Measurements from ENCODE around the gene STEAP4.

The STEAP4 gene

DNA sequence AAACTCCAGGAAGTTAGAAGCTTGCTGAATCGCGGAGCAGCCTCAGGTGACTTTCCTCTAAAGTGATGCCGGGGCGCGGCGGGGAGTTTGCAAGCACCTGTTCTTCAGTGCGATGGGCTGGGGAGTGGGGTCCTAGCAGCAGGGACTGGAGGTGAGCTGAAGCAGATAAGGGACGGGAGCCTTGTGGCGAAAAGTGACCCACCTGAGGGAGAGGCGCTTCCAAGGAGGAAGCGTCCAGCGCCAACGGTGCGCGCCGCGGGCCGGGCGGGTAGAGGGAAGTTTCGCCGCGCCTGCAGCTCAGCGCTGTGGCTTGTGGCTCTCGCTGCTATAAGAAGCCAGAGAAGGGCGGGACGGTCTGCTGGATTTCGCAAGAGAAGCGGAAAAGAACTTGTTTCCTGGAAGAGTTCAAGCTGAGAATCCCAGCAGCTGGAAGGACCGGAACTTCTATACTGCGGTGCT lies at the start of gene STEAP4:
Gene STEAP4 (minus strand): TSS at position 305 of the 459 bp plus-strand sequence. CDS start 22,625 bp downstream, outside the sequence.
- DNase-seq, result no peak

DNA sequence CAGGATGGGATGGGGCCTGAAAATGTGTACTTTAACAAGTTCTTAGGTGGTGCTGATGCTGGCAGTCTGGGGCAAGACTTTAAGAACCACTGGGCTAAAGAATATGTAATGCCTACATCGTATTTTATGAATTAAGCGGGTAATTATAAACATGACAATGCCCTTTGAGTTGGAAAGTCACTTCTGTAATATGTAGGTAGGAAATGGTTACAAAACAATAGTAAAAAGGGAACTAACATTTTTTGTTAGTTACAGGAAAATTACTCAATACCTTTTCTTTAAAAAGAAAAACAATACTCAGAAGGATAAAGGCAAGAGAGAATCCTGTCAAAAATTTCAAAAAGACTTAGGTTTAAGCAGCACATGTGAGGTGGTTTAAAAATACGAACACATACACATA lies 48.3 kb upstream of the STEAP4 start:
- no peak for DNase-seq

DNA sequence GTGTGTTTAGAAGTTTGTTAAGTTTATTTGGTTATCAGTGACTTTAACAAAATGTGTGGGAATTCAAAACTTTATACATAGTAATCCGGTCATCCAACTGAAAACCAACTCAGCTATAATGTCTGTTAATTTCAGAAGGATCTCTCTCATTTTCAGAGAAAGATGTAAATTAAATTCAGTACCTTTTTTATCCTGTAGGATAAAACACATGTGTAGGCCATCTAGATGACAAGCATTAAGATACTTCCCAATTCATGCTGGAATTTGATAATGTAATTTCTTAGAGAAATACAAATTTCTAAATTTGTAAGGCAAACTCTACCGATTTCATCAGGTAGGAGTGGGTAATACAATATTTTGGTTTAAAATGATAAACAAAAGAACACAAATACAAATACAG lies 43.4 kb upstream of the STEAP4 start:
- no peak for DNase-seq

DNA sequence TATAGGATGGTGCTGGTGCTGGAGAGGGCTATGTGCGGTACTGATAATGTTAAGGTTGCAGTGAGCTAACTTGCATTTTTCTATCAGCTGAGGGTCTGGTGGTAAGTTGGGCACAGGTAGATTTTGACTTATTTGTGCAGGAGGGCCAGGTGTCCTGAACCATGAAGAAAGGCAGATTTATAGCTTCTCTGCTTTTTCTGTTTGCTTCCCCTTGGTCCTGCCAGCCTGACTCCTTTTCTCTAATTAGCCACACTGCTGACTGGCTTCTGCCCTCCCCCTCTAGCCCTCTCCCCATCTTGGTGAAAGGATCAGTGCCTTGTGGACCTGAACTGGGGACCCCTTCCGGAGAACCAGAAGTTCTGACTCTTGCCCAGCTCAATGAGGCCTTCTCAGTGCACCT lies 40.8 kb upstream of the STEAP4 start:
- DNase-seq, result no peak

DNA sequence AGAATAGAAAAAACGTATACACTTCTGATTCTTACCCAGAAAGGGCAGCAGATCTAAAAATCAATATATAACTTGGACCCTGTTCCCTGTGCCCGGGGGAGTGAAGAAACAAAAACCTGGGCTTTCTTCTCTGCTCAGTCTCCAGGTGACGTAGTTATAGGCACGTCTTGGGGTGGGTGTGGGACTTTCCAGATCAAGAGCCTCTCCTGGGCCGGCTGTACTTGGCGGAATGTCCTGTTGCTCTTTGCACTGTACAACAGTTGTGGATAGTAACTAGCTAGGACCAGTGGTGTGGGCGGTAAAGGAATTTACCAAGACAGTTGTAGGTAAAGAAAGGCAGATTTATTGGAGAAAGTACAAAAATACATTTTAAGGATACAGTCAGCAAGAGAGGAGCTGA lies 40.4 kb upstream of the STEAP4 start:
- DNase-seq, result no peak

DNA sequence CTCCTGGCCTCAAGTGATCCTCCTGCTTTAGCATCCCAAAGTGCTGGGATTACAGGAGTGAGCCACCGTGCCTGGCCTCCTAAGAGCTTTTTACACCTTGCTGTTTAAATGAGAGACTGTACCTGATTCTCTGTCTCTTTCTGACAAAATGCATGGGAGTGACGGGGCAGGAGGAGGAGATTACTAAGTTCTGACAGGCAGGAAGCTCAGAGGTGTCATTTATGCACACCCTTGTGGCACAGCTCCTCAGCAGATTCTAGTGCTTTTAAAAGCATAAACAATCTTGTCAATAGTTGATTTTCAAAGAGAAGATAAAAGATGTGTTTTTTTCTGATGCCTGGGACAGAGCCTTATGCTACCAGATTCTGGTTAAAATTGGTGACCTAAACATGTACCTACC lies 39.7 kb upstream of the STEAP4 start:
- no peak for DNase-seq

DNA sequence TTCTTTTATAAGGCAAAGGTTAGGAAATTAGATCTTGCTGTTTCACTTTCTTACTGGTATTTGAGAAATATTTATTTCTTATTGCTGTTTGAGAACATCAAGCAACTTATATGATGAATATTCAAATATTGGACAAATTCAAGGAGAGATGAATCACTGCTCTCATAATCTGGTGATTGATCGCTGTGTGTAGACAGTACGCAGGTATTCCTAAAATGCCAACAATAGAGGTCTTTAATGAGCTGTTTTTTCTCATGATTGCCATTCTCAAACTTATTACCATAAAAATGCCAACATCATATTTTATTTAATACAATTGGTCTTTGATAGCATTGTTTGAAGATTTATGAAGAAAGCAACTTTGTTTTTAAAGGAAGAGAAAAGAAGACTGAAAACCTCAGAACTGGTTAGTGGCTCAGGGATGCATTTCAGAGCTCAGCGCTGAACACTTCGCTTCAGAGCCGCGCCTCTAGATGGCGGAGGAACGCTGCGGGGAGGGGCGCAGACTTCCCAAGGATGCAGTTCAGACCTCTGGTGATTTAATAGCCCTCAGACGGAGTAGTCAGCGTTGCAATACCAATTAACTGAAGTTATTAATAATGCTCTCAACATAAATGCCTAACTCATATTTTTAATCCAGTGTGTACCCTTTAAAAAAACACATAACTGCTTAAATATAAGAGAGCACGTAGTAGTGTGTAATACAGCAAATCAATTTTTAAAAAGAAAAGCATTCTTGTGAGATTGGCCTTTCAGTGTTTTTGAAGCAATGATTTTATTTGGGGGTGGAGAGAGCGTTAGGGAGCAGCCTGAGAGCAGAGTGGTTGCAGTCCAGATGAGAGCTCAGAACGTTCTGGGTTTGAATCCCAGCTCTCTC lies 38.5 kb upstream of the STEAP4 start:
- no peak for DNase-seq

DNA sequence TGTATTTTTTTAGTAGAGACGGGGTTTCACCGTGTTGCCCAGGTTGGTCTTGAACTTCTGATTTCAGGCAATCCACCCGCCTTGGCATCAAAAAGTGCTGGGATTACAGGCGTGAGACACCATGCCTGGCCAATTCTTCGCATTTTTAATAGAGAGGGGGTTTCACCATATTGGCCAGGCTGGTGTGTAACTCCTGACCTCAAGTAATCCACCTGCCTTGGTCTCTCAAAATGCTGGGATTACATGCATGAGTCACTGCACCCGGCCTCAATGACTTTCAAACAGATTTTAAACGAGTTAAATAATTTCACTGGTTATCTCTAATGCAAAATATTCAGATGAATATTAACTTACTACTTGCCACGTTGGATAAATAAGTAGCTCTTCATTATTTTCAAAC lies 37.6 kb upstream of the STEAP4 start:
- no peak for DNase-seq

DNA sequence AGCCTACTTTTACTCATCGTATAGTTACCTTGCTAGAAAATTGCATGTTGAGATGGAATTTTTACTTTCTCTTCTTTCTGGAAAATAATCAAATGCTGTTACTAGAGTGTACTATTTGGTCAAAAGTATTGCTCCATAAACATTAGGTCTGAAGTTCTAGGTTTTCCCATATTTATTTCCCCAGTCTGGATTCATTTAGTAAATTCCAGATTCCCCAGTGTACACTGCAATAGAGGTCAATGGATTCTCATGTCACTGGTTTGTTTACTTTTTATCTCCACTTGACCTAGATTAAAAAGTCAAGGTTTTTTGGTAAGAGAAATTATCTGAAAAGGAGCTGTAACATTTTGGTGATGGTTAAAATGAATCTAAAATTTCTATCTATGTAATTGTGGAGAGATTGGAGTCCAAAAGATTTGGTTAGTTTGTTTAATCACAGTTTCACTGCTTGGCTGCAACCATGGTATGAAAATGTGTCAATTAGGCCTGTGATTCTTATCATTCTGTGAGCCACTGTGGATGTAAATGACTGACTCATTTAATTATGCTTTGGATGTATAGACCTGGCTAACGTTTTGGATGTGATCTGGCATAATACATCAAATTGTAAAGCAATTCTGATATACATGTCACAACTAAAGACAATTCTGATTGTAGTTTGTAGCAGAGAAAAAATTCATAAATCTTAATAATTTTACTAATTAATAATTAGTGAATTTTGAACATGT lies 32.7 kb upstream of the STEAP4 start:
- DNase-seq, result no peak

DNA sequence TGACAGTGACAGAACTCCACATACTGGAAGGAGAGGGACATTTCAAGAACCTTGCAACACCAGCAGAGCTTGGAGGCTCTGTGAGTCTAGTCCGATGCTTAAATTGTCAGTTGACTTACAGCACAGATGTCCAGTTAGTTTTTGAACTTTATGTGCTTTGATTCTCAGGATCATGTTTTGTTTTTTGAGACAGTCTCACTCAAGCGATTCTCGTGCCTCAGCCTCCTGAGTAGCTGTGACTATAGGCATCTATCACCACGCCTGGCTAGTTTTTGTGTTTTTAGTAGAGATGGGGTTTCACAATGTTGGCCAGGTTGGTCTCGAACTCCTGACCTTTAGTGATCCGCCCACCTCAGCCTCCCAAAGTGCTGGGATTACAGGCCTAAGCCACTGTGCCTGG lies 31.8 kb upstream of the STEAP4 start:
- no peak for DNase-seq

DNA sequence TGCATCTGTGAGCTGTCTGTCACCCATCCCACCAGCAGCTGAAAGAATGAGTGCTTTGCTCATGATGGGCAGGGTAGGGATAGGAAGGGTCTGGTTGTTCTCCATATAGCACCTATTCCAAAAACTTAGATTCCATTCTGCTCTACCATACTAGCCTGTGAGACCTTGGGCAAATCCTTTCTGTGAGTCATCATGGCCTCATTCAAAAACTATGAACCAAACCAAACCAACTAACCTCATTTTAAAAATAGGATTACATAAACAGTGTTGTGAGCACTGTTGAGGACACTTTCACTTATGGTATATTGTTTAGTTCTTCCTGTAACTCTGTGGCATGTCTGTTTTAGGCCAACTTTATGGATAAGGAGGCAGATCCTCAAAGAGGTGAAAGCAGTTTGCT lies 30.9 kb upstream of the STEAP4 start:
- DNase-seq, result no peak

DNA sequence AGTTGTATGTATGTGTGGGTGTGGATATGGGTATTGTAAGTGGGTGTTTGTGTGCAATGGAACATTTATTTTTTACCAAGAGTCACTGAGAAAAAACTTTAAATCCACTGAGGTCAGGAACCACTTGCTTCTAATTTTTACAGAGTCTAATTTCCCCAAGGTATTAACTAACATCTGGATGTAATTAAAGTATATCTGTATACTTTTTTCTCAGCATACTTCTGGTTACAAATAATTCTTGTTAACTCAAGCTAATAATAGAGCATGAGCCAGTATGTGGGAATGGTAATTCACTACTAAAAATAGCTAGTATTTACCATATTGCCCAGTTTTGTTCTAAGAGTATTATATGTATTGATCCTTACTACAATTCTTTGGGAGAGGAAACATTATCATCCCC lies 24.6 kb upstream of the STEAP4 start:
- no peak for DNase-seq

DNA sequence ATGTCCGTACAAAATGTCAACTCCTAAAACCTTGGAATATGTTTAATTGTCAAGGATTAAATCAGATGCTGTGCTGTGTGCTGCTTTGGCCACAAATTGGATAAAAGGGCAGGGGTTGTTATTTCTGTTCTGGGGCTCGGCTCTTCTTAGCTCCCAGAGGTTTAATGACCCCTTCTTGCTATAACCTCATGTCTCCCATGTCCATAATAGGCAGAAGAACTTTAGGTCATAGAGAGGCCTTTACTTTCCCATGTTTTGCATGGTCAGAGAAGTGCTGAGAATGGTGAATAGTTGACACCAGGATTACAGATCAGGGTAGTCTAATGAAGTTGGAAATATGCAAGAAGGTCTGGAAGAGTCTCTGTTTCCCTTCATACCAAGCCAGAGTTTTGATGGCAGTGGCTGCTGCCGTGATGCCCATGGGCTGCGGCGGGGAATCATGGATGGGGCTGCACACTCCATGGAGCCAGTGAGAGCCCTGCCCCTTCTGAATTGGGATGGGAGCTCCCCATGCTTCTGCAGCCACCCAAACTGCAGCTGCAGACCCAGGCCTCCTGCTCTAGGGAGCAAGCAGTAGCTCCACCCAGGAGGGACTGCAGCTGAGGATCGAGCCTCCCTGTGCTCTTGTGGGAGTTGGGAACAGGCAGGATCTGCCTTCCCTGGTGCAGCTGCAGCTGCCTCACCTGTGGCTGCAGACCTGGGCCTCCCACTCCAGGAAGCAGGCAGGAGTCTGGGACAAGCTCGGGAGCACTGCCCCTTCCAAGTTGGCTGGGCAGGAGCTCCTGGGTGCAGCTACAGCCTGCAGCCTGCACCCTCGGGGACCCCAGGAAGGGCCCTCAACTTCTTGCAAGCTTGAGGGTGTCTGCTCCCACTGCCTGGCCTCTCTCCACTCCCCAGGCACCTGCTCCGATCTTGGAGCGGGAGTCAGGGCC lies 23.1 kb upstream of the STEAP4 start:
- no peak for DNase-seq

DNA sequence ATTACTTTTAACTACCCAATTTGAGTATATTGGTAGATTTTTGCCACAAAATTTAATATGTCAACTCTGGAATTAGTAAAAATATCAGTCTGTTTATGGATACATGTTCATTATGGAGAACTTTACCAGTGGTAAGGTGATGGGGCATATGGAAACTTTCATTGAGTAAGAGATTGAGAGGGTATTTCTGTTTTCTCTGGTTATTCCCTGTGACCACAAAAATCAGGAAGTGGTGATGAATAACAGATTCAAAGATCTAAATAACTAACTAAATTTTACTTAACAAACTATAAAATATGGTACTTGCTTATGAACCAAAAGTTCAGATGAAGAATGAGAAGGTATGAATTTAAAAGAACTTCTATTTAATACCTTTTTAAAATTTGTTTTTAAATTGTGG lies 22.1 kb upstream of the STEAP4 start:
- DNase-seq, result no peak

DNA sequence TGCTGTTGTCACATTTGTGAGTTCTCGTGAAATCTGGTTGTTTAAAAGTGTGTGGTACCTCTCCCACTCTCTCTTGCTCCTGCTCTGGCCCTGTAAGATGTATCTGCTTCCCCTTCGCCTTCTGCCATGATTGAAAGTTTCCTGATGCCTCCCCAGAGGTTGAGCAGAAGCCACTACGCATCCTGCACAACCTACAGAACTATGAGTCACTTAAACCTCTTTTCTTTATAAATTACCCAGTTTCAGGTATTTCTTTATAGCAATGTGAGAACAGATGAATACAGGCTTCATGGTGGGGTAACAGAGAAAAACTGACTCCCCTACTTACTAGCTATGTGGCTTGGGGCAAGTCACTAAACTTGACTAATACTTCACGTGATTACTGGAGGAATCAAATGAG lies 18.0 kb upstream of the STEAP4 start:
- DNase-seq, result no peak

DNA sequence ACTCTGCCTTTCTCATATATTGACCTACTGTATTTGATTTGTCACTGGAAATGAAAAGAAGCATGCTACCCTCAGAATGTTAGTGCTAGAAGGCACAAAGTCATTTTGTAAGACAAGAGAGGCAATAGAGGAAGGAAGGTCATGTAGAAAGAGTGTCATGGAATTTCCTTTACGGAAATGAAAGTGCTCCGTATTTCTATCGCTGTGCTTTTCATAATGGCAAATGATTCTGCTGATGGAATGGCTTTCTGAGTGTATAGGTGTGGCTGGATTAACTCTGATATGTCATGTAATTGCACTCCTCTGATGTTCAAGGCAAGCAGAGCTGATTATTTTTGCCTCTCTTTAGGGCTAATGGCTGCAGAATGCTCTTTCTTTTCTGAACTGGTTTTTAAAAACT lies 15.5 kb upstream of the STEAP4 start:
- DNase-seq, result no peak

DNA sequence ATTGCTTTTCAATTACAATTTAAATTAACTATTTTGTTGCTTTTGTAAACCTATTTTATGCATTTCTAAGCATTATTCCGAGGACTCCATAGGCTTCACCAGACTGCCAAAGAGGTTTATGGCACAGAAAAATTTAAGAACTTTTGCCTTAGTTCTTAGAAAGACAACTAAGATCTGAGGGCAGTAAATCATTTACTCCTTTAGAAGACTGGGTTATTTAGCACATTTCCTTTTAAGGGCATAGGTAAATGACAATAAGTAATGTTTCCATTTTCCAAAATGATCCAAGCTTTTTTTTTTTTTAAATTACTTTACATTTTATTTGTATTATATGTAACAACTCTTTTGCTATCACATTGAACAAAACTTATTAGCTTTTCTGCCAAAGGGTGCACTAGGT lies 15.0 kb upstream of the STEAP4 start:
- DNase-seq, result no peak

DNA sequence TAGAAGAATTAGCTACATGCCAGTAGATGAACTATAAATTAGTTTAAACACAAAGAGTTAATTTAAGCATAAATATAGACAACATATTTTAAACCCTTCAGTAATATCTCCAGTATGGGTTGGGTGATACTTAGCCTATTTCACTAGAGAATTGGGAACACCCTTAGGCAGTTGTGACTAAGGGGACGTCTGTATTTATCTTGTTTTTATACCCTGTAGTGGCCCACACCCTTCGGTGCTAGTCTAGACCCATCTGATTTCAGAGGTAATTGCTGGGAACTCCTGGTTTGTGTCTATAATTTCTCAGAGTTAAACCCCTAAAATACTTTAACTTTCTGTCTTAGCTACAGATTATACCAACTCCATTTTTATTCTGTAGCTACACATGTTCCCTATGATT lies 11.5 kb upstream of the STEAP4 start:
- no peak for DNase-seq

DNA sequence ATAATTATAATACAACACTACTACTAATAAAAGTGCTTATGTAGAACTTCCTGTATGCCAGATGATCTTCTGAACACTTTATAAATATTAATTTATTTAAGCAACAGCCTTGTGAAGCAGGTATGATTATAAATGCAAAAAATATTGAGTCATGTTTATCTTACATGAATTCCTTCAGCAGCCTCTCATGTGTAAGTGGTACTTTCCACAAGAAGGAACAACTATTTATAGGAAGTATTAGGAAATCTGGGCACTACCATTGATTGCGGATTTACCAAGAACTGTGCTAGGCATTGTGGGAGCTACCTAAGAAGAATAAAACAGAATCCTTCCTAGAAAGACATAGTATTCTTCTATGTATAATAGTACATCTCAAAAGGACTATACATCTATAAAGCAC lies 10.7 kb upstream of the STEAP4 start:
- DNase-seq, result no peak

DNA sequence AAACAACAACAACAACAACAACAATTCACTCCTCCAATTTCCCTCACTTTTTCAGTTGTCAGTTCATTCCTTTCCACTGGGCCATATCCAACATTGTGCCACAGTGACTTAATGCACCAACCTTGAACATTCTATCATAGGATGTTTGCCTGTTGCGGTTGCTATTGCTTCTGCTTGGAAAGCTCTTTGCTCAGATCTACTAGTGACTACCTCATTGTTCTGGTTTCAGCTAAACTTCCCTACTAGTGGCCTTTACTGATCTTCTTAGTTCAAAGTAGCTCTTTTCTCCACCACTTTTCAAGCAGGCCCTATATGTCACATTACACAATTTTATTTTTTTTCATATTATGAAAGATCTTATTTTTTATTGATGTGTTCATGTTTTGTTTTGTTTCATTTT lies 9.8 kb upstream of the STEAP4 start:
- no peak for DNase-seq

DNA sequence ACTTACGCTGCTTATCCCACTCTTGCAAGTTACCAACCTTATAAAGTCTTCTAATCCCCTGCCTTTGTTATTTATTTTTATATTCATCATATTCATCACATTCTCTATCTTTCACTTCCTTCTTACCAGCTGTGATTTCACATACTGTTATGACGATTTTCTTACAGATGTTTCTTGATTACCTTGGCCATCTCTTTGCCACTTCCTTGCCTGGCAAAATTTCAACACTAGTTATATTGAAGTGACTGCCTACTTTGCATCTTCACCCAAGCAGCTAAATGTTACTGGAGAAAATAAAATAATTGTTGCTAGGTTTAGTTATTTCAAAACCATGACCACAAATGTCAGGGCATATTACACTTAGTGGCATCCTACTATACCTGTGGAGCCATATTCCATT lies 8.8 kb upstream of the STEAP4 start:
- DNase-seq, result no peak

DNA sequence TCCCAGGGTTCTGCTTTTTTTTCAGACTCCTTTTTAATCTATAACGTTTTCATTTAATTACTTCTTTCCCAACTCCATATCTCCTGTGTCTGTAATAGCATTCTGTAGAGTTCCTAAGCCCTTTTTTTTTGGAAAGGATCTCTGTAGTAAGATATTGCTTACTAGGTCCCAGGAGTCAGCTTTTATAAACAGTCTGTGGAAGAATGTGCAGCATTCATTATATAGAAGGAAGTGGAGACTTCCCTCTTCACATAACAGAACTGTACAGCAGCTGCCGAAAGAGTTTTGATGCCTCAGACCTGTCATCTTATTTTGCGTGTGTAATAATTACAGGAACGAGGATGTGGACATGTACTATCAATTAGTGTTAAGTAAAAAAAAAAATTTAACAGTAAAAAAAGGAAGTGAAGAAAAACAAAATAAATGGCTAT lies 7.4 kb upstream of the STEAP4 start:
- no peak for DNase-seq

DNA sequence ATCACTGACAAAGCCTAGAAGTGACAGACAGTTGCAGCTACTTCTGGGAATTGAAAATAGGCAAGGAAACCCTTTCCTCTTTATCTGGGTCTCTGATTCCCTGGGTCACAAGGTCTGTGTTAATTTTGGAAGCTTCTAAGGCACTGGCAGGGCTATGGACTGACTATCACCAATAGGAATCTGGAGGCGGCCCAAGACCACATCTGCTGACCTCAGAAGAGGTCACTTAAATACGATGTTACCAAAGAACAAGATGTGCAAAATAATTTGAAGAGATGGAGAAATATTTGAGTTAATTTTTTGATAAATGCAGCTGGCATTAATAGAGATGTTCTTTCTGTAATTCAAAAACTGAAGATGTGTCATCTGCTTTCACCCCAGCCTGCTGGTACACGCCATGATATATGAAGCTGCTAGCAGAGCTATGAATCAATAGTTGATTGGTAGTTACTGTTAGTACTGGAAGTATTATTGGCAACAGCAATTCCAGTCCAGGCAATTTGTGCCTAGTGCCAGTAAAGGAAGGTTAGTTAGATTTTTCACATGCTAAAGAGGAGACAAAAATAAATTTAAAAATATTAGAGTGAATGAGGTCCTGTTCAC lies 5.5 kb upstream of the STEAP4 start:
- no peak for DNase-seq

Data from NCI-H2029 (cell line).